Naive B cell (primary cell): ENCODE data around the gene GRK7. TPM values are rescaled to one million over a fixed set of nuclear protein-coding genes. Genes with fewer than 3 reads are reported as not detected.
"Not testable (repeated sequence)": the region's sequence is repeated elsewhere in the genome, so short reads cannot be mapped to it uniquely, and the experiment has no call there.

Experiments used
- ATAC-seq, 2 donors: fragments of 150-1000 bp; cut with Tn5 transposase; 2 replicates each; pipeline ENCODE4 v1.10.0; 2021; ENCODE audit warnings: low read depth in 2 of 2, mild to moderate bottlenecking in 2 of 2, moderate library complexity in 2 of 2
- DNase-seq: peaks from one replicate; pipeline ENCODE4 v3.0.0; 2022
- H3K27ac Mint-ChIP-seq, 6 donors: one replicate each; pipeline ENCODE4 v1.8.0; 2020 to 2022; ENCODE audit warnings: mild to moderate bottlenecking in 6 of 6, mixed read lengths in 6 of 6, moderate library complexity in 5 of 6, inconsistent platforms in 2 of 6
- H3K27me3 Mint-ChIP-seq, 3 donors: one replicate each; pipeline ENCODE4 v1.8.0; 2021 to 2022; ENCODE audit warnings: mixed read lengths in 3 of 3, mild to moderate bottlenecking in 1 of 3
- H3K36me3 Mint-ChIP-seq, 2 donors: one replicate each; pipeline ENCODE4 v1.8.0; 2020 to 2022; ENCODE audit warnings: mixed read lengths in 2 of 2, inconsistent platforms in 1 of 2, mild to moderate bottlenecking in 1 of 2
- H3K4me1 Mint-ChIP-seq, 3 donors: one replicate each; pipeline ENCODE4 v1.8.0; 2020 to 2022; ENCODE audit warnings: mixed read lengths in 3 of 3, inconsistent platforms in 1 of 3, mild to moderate bottlenecking in 1 of 3, moderate library complexity in 1 of 3
- H3K4me3 Mint-ChIP-seq, 8 donors: one replicate each; pipeline ENCODE4 v1.8.0; 2020 to 2022; ENCODE audit warnings: mild to moderate bottlenecking in 8 of 8, mixed read lengths in 8 of 8, moderate library complexity in 8 of 8, inconsistent platforms in 2 of 8
- H3K9me3 Mint-ChIP-seq, 7 donors: one replicate each; pipeline ENCODE4 v1.8.0; 2020 to 2022; ENCODE audit warnings: mixed read lengths in 7 of 7, mild to moderate bottlenecking in 5 of 7, inconsistent platforms in 2 of 7, moderate library complexity in 1 of 7
- polyA plus RNA-seq, 6 donors: library from polyadenylated mRNA; unstranded; fragments of 300-500 nt; fragmentation: Illumina TruSeq; gene quantifications; one replicate each; pipeline ENCODE4 v1.2.3, GENCODE V29; 2021; ENCODE audit warnings: low read depth in 6 of 6

Gene GRK7
- polyA plus RNA-seq, 6 donors from 2014 or later, result 0.08 to 0.29 TPM; not detected in 4

- H3K9me3 Mint-ChIP-seq, result peaks cover 0 to 3% (median 0%) of the 10 kb centered on the region in 7 donors
- H3K36me3 Mint-ChIP-seq, result no peaks in the 10 kb centered on the region
- H3K4me3 Mint-ChIP-seq, result no peak overlapping the region
- H3K4me1 Mint-ChIP-seq, result no peaks in the 10 kb centered on the region
- DNase-seq, result no peak
- H3K27me3 Mint-ChIP-seq, result no peaks in the 10 kb centered on the region
- H3K27ac Mint-ChIP-seq, result peak overlapping the region in 2 of 6 donors; percentile 10 to 38
- no peak for ATAC-seq
Observed at GRCh38 chr3:141769221-141769894, 6.2 kb downstream of the GRK7 start.

GRCh38 chr3:141773676-141774075 lies 10.5 kb downstream of the GRK7 start:
- H3K9me3 Mint-ChIP-seq, result peaks cover 0 to 3% (median 0%) of the 10 kb centered on the region in 7 donors
- H3K36me3 Mint-ChIP-seq, result no peaks in the 10 kb centered on the region
- H3K27ac Mint-ChIP-seq, result no peak overlapping the region
- H3K4me1 Mint-ChIP-seq, result no peaks in the 10 kb centered on the region
- no peaks in the 10 kb centered on the region for H3K27me3 Mint-ChIP-seq
- DNase-seq (no peak), ATAC-seq (no peak)
- H3K4me3 Mint-ChIP-seq, result no peak overlapping the region

GRCh38 chr3:141776376-141776775 lies 13.2 kb downstream of the GRK7 start:
- no peaks in the 10 kb centered on the region for H3K27me3 Mint-ChIP-seq
- no peaks in the 10 kb centered on the region for H3K4me1 Mint-ChIP-seq
- no peak for DNase-seq
- H3K4me3 Mint-ChIP-seq, result no peak overlapping the region
- H3K36me3 Mint-ChIP-seq, result no peaks in the 10 kb centered on the region
- H3K27ac Mint-ChIP-seq, result no peak overlapping the region
- H3K9me3 Mint-ChIP-seq, result peaks cover 0 to 10% (median 4%) of the 10 kb centered on the region in 7 donors
- ATAC-seq, result no peak

- no peak for ATAC-seq
- Mint-ChIP-seq H3K9me3 (peaks cover 0 to 10% (median 4%) of the 10 kb centered on the region in 7 donors), H3K27ac (no peak overlapping the region), H3K27me3 (peaks cover 0 to 3% (median 0%) of the 10 kb centered on the region in 3 donors), H3K4me1 (no peaks in the 10 kb centered on the region), H3K36me3 (no peaks in the 10 kb centered on the region), H3K4me3 (no peak overlapping the region)
- no peak for DNase-seq
Observed at GRCh38 chr3:141776885-141777284, 13.7 kb downstream of the GRK7 start.

GRCh38 chr3:141777957-141778813 lies 15.0 kb downstream of the GRK7 start:
- no peak for ATAC-seq
- Mint-ChIP-seq H3K9me3 (peaks cover 0 to 10% (median 4%) of the 10 kb centered on the region in 7 donors), H3K27me3 (peaks cover 0 to 8% (median 0%) of the 10 kb centered on the region in 3 donors), H3K27ac (no peak overlapping the region), H3K36me3 (peaks cover 0 to 8% of the 10 kb centered on the region in 2 donors), H3K4me1 (no peaks in the 10 kb centered on the region), H3K4me3 (no peak overlapping the region)
- DNase-seq, result no peak

- no peak overlapping the region for H3K4me3 Mint-ChIP-seq
- H3K4me1 Mint-ChIP-seq, result no peaks in the 10 kb centered on the region
- H3K36me3 Mint-ChIP-seq, result peaks cover 0 to 8% of the 10 kb centered on the region in 2 donors
- peak overlapping the region in 1 of 6 donors; percentile 40 for H3K27ac Mint-ChIP-seq
- H3K9me3 Mint-ChIP-seq, result peaks cover 0 to 10% (median 4%) of the 10 kb centered on the region in 7 donors
- DNase-seq, result no peak
- no peak for ATAC-seq
- H3K27me3 Mint-ChIP-seq, result peaks cover 0 to 8% (median 0%) of the 10 kb centered on the region in 3 donors
Observed at GRCh38 chr3:141779667-141780066, 16.5 kb downstream of the GRK7 start.

GRCh38 chr3:141782386-141782932 lies 19.3 kb downstream of the GRK7 start:
- Mint-ChIP-seq H3K4me1 (no peaks in the 10 kb centered on the region), H3K36me3 (peaks cover 0 to 8% of the 10 kb centered on the region in 2 donors), H3K9me3 (peaks cover 0 to 10% (median 4%) of the 10 kb centered on the region in 7 donors), H3K27ac (no peak overlapping the region), H3K27me3 (peaks cover 0 to 8% (median 0%) of the 10 kb centered on the region in 3 donors), H3K4me3 (no peak overlapping the region)
- DNase-seq, result no peak
- ATAC-seq, result no peak

GRCh38 chr3:141783632-141784031 lies 20.4 kb downstream of the GRK7 start:
- Mint-ChIP-seq H3K27me3 (peaks cover 0 to 8% (median 0%) of the 10 kb centered on the region in 3 donors), H3K27ac (no peak overlapping the region), H3K4me3 (no peak overlapping the region), H3K4me1 (no peaks in the 10 kb centered on the region), H3K36me3 (peaks cover 0 to 8% of the 10 kb centered on the region in 2 donors), H3K9me3 (peaks cover 0 to 10% (median 4%) of the 10 kb centered on the region in 7 donors)
- ATAC-seq (no peak), DNase-seq (no peak)

GRCh38 chr3:141784096-141784495 lies 20.9 kb downstream of the GRK7 start:
- Mint-ChIP-seq H3K9me3 (peaks cover 0 to 10% (median 4%) of the 10 kb centered on the region in 7 donors), H3K27ac (no peak overlapping the region), H3K4me3 (no peak overlapping the region), H3K27me3 (peaks cover 0 to 8% (median 0%) of the 10 kb centered on the region in 3 donors), H3K4me1 (no peaks in the 10 kb centered on the region), H3K36me3 (peaks cover 0 to 8% of the 10 kb centered on the region in 2 donors)
- DNase-seq, result no peak
- no peak for ATAC-seq

GRCh38 chr3:141784531-141784930 lies 21.3 kb downstream of the GRK7 start:
- Mint-ChIP-seq H3K4me1 (no peaks in the 10 kb centered on the region), H3K27me3 (peaks cover 0 to 8% (median 0%) of the 10 kb centered on the region in 3 donors), H3K36me3 (peaks cover 0 to 8% of the 10 kb centered on the region in 2 donors), H3K9me3 (peaks cover 0 to 9% (median 3%) of the 10 kb centered on the region in 7 donors), H3K27ac (no peak overlapping the region), H3K4me3 (no peak overlapping the region)
- no peak for DNase-seq
- no peak for ATAC-seq

GRCh38 chr3:141788149-141788548 lies 24.9 kb downstream of the GRK7 start:
- no peak overlapping the region for H3K4me3 Mint-ChIP-seq
- no peak for DNase-seq
- H3K9me3 Mint-ChIP-seq, result no peaks in the 10 kb centered on the region
- H3K27me3 Mint-ChIP-seq, result no peaks in the 10 kb centered on the region
- H3K4me1 Mint-ChIP-seq, result no peaks in the 10 kb centered on the region
- H3K36me3 Mint-ChIP-seq, result no peaks in the 10 kb centered on the region
- H3K27ac Mint-ChIP-seq, result no peak overlapping the region
- no peak for ATAC-seq

GRCh38 chr3:141788750-141789149 lies 25.5 kb downstream of the GRK7 start:
- H3K4me1 Mint-ChIP-seq, DNase-seq, H3K27ac Mint-ChIP-seq, ATAC-seq, H3K27me3 Mint-ChIP-seq, H3K36me3 Mint-ChIP-seq, H3K9me3 Mint-ChIP-seq, H3K4me3 Mint-ChIP-seq: not testable (repeated sequence)

- Mint-ChIP-seq H3K27ac (no peak overlapping the region), H3K4me3 (no peak overlapping the region), H3K9me3 (no peaks in the 10 kb centered on the region), H3K4me1 (peaks cover 3 to 5% (median 4%) of the 10 kb centered on the region in 3 donors), H3K27me3 (no peaks in the 10 kb centered on the region), H3K36me3 (no peaks in the 10 kb centered on the region)
- ATAC-seq (no peak), DNase-seq (no peak)
Observed at GRCh38 chr3:141789281-141789680, 26.1 kb downstream of the GRK7 start.
